Measurements from ENCODE around the gene GALNT5. TPM values are rescaled to one million over a fixed set of nuclear protein-coding genes. Genes with fewer than 3 reads are reported as not detected.

The GALNT5 gene
- total and polyA plus RNA-seq, 10 of the 15 experiments (the other 5 are each of a cell fraction or from before 2014, with no cell fraction given), result under 0.01 to 0.25 (median 0.03) TPM; not detected in 4

DNA sequence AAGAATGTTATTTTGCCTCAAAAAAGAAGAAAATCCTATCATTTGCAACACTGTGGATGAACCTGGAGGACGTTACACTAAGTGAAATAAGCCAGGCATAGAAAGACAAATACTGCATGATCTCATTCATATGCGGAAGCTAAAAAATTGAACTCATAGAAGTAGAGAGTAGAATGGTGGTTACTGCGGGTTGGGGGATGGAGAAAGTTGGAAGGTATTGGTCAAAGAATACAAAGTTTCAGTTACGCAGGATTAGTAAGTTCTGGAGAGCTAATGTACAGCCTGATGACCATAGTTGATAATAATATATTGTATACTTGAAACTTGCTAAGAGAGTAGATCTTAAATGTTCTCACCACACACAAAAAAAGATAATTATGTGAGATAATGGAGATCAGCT is 5.0 kb upstream of the GALNT5 start (continued):
- TF ChIP-seq FOXK2 (IDR thresholded peaks at IDR 0.05) (no peak), MTA2 (IDR thresholded peaks at IDR 0.05; ENCODE audit: low read depth) (peak; percentile 68), HCFC1 (IDR thresholded peaks at IDR 0.05; ENCODE audit: low read length) (no peak), KAT2A (conservative IDR thresholded peaks at IDR 0.05; ENCODE audit: control insufficient read depth, low read depth, low read length) (no peak), IKZF2 (IDR thresholded peaks at IDR 0.05) (peak in 1 of 2 experiments; percentile 34; a peak in 1 of 4 replicates), EP300 (IDR thresholded peaks at IDR 0.05; ENCODE audit: borderline replicate concordance in 1 of 2, control insufficient read depth in 1 of 2, low read depth in 2 of 2, low read length in 2 of 2) (0 out of 4 replicates have a peak, but pooled peaks of 1 of the 2 experiments have one; percentile 12), RELA (IDR thresholded peaks at IDR 0.05; ENCODE audit: borderline replicate concordance, partially characterized antibody) (no peak), ATF7 (IDR thresholded peaks at IDR 0.05; ENCODE audit: low read depth) (peak; percentile 54; the same call in 1 of the 2 replicates), PAX8 (IDR thresholded peaks at IDR 0.05) (no peak), JUNB (IDR thresholded peaks at IDR 0.05) (peak; percentile 67), IKZF1 (conservative IDR thresholded peaks at IDR 0.05) (no peak), RUNX3 (IDR thresholded peaks at IDR 0.05; ENCODE audit: low read length) (peak; percentile 88), SRF (IDR thresholded peaks at IDR 0.05; ENCODE audit: low read depth in 2 of 2, low read length in 2 of 2) (no peak), SMC3 (IDR thresholded peaks at IDR 0.05; ENCODE audit: borderline replicate concordance, low read length) (no peak), CEBPB (IDR thresholded peaks at IDR 0.05; ENCODE audit: borderline replicate concordance in 1 of 2, low read depth in 2 of 2, low read length in 2 of 2) (0 out of 4 replicates have a peak, but pooled peaks of 1 of the 2 experiments have one; percentile 39), CBX5 (IDR thresholded peaks at IDR 0.05; ENCODE audit: low read depth) (no peak), ETV6 (conservative IDR thresholded peaks at IDR 0.05 in 1 of 2, IDR thresholded peaks at IDR 0.05 in 1 of 2; ENCODE audit: borderline replicate concordance in 1 of 2, low read depth in 1 of 2) (peak in 1 of 2 experiments; percentile 59; a peak in 1 of 4 replicates), NR2C2 (IDR thresholded peaks at IDR 0.05; ENCODE audit: borderline replicate concordance, control insufficient read depth, insufficient read length, low read depth) (no peak), NFIC (IDR thresholded peaks at IDR 0.05; ENCODE audit: low read depth, low read length) (peak; percentile 81), JUND (IDR thresholded peaks at IDR 0.05; ENCODE audit: low read depth, low read length) (no peak), MEF2B (IDR thresholded peaks at IDR 0.05; ENCODE audit: partially characterized antibody, poor library complexity, severe bottlenecking) (no peak), NR2C1 (IDR thresholded peaks at IDR 0.05) (no peak)
- TF ChIP-seq, protein P1, sequence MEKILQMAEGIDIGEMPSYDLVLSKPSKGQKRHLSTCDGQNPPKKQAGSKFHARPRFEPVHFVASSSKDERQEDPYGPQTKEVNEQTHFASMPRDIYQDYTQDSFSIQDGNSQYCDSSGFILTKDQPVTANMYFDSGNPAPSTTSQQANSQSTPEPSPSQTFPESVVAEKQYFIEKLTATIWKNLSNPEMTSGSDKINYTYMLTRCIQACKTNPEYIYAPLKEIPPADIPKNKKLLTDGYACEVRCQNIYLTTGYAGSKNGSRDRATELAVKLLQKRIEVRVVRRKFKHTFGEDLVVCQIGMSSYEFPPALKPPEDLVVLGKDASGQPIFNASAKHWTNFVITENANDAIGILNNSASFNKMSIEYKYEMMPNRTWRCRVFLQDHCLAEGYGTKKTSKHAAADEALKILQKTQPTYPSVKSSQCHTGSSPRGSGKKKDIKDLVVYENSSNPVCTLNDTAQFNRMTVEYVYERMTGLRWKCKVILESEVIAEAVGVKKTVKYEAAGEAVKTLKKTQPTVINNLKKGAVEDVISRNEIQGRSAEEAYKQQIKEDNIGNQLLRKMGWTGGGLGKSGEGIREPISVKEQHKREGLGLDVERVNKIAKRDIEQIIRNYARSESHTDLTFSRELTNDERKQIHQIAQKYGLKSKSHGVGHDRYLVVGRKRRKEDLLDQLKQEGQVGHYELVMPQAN (conservative IDR thresholded peaks at IDR 0.05), result no peak
- TF ChIP-seq, protein P2, sequence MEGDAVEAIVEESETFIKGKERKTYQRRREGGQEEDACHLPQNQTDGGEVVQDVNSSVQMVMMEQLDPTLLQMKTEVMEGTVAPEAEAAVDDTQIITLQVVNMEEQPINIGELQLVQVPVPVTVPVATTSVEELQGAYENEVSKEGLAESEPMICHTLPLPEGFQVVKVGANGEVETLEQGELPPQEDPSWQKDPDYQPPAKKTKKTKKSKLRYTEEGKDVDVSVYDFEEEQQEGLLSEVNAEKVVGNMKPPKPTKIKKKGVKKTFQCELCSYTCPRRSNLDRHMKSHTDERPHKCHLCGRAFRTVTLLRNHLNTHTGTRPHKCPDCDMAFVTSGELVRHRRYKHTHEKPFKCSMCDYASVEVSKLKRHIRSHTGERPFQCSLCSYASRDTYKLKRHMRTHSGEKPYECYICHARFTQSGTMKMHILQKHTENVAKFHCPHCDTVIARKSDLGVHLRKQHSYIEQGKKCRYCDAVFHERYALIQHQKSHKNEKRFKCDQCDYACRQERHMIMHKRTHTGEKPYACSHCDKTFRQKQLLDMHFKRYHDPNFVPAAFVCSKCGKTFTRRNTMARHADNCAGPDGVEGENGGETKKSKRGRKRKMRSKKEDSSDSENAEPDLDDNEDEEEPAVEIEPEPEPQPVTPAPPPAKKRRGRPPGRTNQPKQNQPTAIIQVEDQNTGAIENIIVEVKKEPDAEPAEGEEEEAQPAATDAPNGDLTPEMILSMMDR (IDR thresholded peaks at IDR 0.05 in 2 of 3, conservative IDR thresholded peaks at IDR 0.05 in 1 of 3; ENCODE audit: control insufficient read depth in 2 of 3, extremely low read depth in 1 of 3, insufficient read depth in 1 of 3, low read depth in 3 of 3, low read length in 3 of 3), result no peak
- TF ChIP-seq, protein P3, sequence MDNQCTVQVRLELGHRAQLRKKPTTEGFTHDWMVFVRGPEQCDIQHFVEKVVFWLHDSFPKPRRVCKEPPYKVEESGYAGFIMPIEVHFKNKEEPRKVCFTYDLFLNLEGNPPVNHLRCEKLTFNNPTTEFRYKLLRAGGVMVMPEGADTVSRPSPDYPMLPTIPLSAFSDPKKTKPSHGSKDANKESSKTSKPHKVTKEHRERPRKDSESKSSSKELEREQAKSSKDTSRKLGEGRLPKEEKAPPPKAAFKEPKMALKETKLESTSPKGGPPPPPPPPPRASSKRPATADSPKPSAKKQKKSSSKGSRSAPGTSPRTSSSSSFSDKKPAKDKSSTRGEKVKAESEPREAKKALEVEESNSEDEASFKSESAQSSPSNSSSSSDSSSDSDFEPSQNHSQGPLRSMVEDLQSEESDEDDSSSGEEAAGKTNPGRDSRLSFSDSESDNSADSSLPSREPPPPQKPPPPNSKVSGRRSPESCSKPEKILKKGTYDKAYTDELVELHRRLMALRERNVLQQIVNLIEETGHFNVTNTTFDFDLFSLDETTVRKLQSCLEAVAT (IDR thresholded peaks at IDR 0.05), result no peak

Measured in GM12878 (cell line).